Right lung (tissue), 5 donors: ENCODE measurements around the gene TSBP1. TPM values are rescaled to one million over a fixed set of nuclear protein-coding genes. Genes with fewer than 3 reads are reported as not detected.
"Not testable (repeated sequence)": the region's sequence is repeated elsewhere in the genome, so short reads cannot be mapped to it uniquely, and the experiment has no call there.

ENCODE experiments used
- DNase-seq, 2 donors: peaks; one replicate each; pipeline ENCODE4 v3.0.0-alpha.2; 2013
- polyA plus RNA-seq, 5 donors: library from polyadenylated mRNA; unstranded; fragments of 120-200 nt; gene quantifications; one replicate each; pipeline versions ENCODE4 v1.2.1 to v1.2.3, GENCODE V29; 2013; ENCODE audit warnings: inconsistent platforms in 1 of 5, low replicate concordance in 1 of 5; ENCODE audit not compliant: insufficient read length in 5 of 5, insufficient read depth in 1 of 5

TSBP1 gene
- polyA plus RNA-seq, 5 donors: 0.15 to 0.49 (median 0.42) TPM; not detected in 1

DNA sequence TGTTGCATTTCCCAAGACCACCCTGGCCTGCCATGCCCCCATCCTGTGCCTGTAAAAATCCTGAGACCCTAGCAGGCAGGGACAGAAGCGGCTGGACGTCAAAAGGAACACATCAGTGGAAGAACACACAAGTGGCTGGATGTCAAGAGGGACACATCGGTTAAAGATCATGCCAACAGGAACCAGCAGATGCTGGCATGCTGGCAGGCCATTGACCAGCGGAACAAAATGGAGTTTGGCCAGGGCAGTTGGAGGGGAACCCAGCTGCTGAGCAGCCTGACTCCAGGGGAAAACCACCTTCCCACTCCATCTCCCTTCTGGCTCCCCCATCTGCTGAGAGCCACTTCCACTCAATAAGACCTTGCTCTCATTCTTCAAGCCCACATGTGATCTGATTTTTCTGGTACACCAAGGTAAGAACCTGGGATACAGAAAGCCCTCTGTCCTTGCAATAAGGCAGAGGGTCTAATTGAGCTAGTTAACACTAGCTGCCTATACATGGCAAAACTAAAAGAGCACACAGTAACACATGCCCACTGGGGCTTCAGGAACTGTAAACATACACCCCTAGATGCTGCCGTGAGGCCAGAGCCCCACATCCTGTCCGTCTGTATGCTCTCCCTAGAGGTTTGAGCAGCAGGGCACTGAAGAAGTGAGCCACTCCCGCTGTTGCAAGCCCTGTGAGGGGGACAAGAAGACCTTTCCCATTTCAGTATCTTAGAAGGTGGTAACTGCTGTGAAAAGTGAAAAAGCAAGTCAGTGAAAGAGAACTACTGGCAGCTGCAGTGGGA is 4.2 kb upstream of the TSBP1 start:
- no peak for DNase-seq

DNA sequence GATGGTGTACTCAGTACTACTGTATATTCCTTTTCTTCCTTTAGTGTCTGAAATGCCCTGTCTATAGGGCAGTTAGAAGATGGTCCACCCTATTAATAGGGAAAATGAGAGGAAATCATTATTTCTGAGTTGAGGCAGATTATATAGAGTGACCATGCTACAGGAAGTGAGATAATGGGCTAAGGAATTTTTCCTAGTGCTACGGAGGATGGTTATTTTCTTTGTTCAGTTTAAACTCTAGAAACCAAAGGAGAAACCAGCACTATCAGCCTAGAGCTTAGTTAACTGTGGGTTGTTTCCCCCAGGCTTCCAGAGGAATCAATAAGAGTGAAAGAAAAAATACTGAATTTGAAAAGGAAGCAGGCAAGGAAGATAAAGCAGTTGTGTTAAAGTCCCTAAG is 474 bp downstream of the TSBP1 start:
- no peak for DNase-seq

GRCh38 chr6:32370505-32370904 is 1.2 kb downstream of the TSBP1 start:
- DNase-seq: no peak

DNA sequence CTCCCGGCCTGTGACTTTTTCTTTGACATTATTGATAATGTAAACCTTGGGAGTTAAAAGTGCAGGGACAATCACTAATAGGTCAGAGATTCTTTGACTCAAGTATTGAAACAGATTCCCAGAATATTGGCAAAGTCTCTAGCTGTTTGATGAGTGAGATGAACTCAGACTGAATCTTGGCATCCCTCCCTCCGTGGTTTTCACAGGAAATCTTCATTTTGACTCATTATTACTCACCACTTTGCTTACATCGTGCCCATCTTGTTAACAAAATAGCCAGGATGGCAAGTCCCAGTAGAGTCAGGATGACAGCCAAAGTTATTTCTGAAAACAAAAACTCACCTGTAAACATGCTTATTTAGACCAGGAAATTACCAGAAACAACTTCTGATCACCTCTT is 2.0 kb downstream of the TSBP1 start:
- no peak for DNase-seq

- DNase-seq: no peak
These were observed 4.1 kb downstream of the TSBP1 start for GRCh38 chr6:32367644-32368043.

GRCh38 chr6:32359225-32359624 is 12.5 kb downstream of the TSBP1 start:
- not testable (repeated sequence) for DNase-seq

- DNase-seq: not testable (repeated sequence)
These were observed 13.2 kb downstream of the TSBP1 start for GRCh38 chr6:32358548-32358947.

GRCh38 chr6:32355018-32355417 is 16.7 kb downstream of the TSBP1 start:
- no peak for DNase-seq

- no peak for DNase-seq
These were observed 18.4 kb downstream of the TSBP1 start for GRCh38 chr6:32353348-32353747.

DNA sequence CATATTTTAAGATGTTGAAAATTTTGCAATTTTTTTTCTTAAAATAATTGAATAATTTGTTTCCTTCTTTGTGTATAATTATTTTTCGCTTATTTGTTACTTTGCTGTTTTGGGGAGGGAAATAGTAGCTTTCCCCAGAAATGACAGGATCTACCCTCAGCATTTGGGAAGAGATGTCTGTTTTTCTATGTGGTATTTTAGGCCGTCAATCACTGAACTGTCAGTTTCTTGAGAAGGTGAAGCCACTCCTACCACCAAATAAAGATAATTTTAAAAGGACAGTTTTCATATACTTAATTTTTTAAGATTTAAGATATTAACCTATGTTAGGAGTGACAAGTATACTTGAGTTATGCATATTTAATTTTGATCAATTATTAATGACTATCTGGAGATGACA is 31.5 kb downstream of the TSBP1 start:
- DNase-seq: no peak

- DNase-seq: no peak
These were observed 34.4 kb downstream of the TSBP1 start for GRCh38 chr6:32337186-32337805.

GRCh38 chr6:32332433-32332832 is 39.3 kb downstream of the TSBP1 start:
- no peak for DNase-seq

DNA sequence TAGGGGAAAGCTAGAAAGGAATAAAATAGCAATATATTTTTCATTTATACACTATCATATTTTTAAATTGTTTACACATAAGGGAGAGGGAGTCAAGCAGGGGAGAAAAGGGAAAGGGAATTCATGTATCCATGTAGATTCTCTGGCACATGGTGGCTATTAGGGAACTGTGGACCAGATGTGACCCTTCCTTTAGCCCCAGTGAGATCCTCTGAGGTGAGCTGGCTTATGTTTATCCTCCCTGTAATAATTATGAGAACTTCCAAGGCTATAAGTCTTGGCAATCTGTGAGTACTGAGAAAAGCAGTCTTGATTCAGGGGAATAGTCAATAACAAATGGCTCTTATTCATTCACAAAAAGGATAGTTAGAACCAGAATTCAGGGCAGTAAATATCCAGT is 42.6 kb downstream of the TSBP1 start:
- DNase-seq: no peak

DNA sequence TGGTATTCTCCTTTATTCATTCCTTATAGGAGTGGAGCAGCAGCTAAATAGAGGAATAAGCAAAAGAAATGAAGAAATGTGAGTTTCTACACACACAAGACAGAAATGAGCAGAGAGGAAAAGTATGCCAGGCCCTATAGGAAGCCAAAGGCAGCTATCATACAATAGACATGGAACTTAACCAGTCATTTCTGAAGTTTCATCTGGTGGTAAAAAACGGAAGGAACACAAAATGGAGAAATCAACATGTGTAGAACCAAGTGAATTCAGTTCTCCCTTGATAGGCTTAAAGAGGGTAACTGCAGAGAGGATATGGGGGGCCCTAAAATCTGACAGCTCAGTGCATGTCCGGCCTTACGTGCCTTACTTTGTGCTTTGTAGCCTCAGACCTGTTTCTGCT is 44.6 kb downstream of the TSBP1 start:
- DNase-seq: no peak

- no peak for DNase-seq
These were observed 53.2 kb downstream of the TSBP1 start for GRCh38 chr6:32318501-32318900.

- no peak for DNase-seq
These were observed 54.2 kb downstream of the TSBP1 start for GRCh38 chr6:32317541-32317940.

- no peak for DNase-seq
These were observed 57.7 kb downstream of the TSBP1 start for GRCh38 chr6:32313964-32314363.

DNA sequence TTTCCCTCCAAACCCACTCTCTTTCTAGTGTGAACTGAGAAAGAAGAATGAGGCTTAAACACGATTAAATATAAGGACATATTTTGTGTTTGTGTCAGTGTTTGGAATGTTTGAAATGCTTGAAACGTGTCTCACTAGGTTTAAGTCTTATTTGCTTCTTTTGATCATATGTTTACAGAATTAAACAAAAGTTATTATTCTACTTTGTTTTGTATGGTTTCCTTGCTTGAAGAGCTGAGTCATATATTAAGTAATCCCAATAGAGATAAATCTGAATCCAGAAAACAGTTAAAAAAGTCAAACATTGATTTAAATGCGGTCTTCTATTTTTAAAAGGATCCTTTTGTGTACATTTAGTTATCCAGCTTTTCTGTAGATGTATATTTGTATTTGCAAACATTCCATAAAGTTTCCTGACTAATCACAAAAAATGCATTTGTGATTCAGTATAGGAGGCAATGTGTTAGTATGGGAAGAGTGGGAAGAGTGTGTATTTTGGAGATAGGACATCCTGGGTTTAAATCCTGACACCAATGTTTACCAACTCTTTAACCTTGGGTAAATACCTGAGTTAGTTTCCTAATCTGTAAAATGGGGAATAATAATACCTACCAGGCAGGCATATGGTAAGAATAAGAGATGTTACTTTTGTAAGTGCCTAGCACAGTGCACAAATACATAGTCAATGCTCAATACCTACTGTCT is 72.9 kb downstream of the TSBP1 start:
- DNase-seq: no peak

DNA sequence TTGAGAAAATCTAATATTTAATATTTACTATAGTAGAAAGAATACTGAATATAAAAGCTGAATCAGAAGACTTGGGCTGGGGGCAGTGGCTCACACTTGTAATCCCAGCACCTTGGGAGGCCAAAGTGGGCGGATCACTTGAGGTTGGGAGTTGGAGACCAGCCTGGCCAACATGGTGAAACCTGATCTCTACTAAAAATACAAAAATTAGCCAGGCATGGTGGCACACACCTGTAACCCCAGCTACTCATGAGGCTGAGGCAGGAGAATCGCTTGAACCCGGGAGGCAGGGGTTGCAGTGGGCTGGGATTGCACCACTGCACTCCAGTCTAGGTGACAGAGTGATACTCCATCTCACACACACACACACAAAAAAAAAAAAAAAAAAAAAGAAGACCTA is 76.7 kb downstream of the TSBP1 start:
- DNase-seq: not testable (repeated sequence)

DNA sequence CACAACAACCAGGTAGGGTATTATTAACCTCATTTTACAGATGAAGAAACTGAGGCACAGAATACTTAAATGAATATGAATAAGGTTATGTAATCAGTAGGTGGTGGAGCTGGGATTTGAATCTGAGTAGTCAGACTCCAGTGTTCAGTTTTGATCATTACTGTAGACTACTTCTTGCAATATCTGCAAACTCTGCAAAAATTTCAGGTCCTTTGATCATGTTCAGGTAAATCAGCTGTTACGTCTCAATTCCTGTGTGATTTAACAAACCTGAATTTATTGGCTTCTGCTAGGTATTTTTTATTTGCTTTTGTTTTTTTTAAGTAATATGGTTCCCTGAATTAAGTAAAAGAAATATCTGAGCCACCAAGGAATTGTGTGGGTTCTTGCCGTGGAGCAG is 77.1 kb downstream of the TSBP1 start:
- no peak for DNase-seq

DNA sequence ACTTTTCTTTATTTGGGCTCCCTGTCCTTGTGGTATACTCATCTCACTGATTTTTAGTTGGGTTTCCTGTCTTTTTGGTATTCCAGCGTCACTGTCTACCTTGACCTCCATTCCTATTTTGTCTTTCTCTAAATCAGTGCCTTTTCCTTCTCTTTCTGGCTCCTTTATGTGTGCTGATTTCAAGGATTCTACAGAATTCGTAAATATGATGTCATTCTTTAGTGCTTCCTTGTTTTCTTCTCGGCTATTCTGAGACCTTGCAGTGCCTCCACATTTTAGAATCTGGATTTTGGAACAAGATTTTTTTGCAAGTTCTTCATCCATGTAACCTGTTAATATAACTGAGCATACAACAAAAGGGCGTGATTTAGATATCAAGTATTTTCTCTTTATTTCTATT is 78.0 kb downstream of the TSBP1 start:
- no peak for DNase-seq

DNA sequence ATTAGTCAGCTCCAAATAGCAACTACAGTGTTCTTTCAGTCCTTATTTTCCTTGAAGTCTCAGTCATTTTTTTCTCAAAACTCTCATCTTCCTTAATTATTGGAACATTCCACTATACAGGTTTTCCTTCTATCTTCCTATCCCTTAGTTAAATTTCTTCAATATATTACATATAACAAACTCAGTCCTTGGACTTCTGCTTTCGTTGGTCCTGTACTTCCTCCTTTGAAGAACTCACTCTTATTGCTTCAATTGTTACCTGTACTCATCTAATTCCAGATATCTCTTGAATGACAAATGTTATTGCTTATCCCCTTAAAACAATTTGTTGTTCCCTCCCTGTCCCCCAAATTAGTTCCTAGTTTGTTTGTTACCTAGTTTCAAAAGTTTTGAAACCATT is 80.2 kb downstream of the TSBP1 start:
- no peak for DNase-seq

DNA sequence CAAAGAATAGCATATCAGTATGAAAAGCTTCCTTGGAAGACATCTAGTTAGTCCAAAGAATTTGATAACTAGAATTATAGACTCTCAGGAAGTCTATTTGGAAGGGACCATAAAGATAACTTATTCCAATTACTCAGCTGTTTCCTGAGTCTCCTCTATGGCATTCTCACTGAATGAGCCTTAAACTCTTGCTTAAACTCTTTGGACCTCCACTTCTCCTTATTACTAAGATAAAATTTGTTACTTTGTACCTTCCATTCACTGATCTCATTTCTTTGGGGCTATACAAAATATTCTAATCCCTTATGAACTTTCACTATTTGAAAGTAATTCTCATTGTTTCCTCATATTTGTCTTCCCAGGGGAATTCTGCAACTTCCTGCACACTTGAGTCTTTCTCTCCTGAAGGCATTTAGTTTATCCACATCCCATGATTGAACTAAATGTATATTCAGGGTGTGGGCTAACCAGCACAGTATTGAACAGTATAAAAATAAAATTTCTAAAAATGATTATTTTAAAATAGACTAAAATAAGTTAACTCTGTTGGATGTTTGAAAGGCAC is 80.7 kb downstream of the TSBP1 start:
- no peak for DNase-seq
